ENCODE measurements around the gene PLPP1. TPM values are rescaled to one million over a fixed set of nuclear protein-coding genes. Genes with fewer than 3 reads are reported as not detected.
"Not testable (repeated sequence)": the region's sequence is repeated elsewhere in the genome, so short reads cannot be mapped to it uniquely, and the experiment has no call there.

PLPP1 gene
- total and polyA plus RNA-seq, 5 donors, result 79.8 to 150 (median 96.3) TPM

- H3K27ac ChIP-seq (ENCODE audit: low read length); H3K4me3 ChIP-seq (ENCODE audit: low read length); DNase-seq; intact Hi-C loops (cut with DNase I); H3K9me3 ChIP-seq (ENCODE audit: control insufficient read depth, low read length); H3K27me3 ChIP-seq (ENCODE audit: control insufficient read depth, insufficient read depth); ATAC-seq: not testable (repeated sequence)
- H3K4me1 ChIP-seq (ENCODE audit: control insufficient read depth, insufficient read depth, low read length), result peaks cover 20% of the 10 kb centered on the region
- WGBS, result 88% methylated on average over 6 of the region's 6 CpGs
Measured at GRCh38 chr5:55505711-55506110, 29.1 kb downstream of the PLPP1 start.

- H3K4me3 ChIP-seq (ENCODE audit: low read length); ATAC-seq; H3K9me3 ChIP-seq (ENCODE audit: control insufficient read depth, low read length); DNase-seq; H3K27me3 ChIP-seq (ENCODE audit: control insufficient read depth, insufficient read depth); intact Hi-C loops (cut with DNase I); H3K27ac ChIP-seq (ENCODE audit: low read length): not testable (repeated sequence)
- peaks cover 12% of the 10 kb centered on the region for H3K4me1 ChIP-seq (ENCODE audit: control insufficient read depth, insufficient read depth, low read length)
- 97% methylated on average over 7 of the region's 7 CpGs for WGBS
Measured at GRCh38 chr5:55503917-55504316, 30.8 kb downstream of the PLPP1 start.

GRCh38 chr5:55502759-55503158 lies 32.0 kb downstream of the PLPP1 start:
- WGBS, result 75% methylated on average over 3 of the region's 3 CpGs
- DNase-seq (no peak), ATAC-seq (no peak)
- H3K4me3 ChIP-seq (ENCODE audit: low read length), result no peak overlapping the region
- H3K9me3 ChIP-seq (ENCODE audit: control insufficient read depth, low read length), result no peaks in the 10 kb centered on the region
- H3K27ac ChIP-seq (ENCODE audit: low read length), result no peak overlapping the region
- H3K27me3 ChIP-seq (ENCODE audit: control insufficient read depth, insufficient read depth), result no peaks in the 10 kb centered on the region
- peaks cover 9% of the 10 kb centered on the region for H3K4me1 ChIP-seq (ENCODE audit: control insufficient read depth, insufficient read depth, low read length)
- intact Hi-C loops (cut with DNase I), result no loop called here

GRCh38 chr5:55498457-55498856 lies 36.3 kb downstream of the PLPP1 start:
- intact Hi-C loops (cut with DNase I), result no loop called here
- ATAC-seq, result no peak
- H3K4me1 ChIP-seq (ENCODE audit: control insufficient read depth, insufficient read depth, low read length), result peaks cover 13% of the 10 kb centered on the region

GRCh38 chr5:55497712-55498111 lies 37.1 kb downstream of the PLPP1 start:
- Histone ChIP-seq H3K27ac (ENCODE audit: low read length) (no peak overlapping the region), H3K9me3 (ENCODE audit: control insufficient read depth, low read length) (no peaks in the 10 kb centered on the region), H3K27me3 (ENCODE audit: control insufficient read depth, insufficient read depth) (no peaks in the 10 kb centered on the region), H3K4me3 (ENCODE audit: low read length) (no peak overlapping the region), H3K4me1 (ENCODE audit: control insufficient read depth, insufficient read depth, low read length) (peaks cover 13% of the 10 kb centered on the region)
- intact Hi-C loops (cut with DNase I), result no loop called here
- ATAC-seq (no peak), DNase-seq (no peak)

More at GRCh38 chr5:55498457-55498856, 36.3 kb downstream of the PLPP1 start:
- Histone ChIP-seq H3K4me3 (ENCODE audit: low read length) (no peak overlapping the region), H3K27ac (ENCODE audit: low read length) (no peak overlapping the region), H3K9me3 (ENCODE audit: control insufficient read depth, low read length) (no peaks in the 10 kb centered on the region), H3K27me3 (ENCODE audit: control insufficient read depth, insufficient read depth) (no peaks in the 10 kb centered on the region)
- DNase-seq, result no peak
- 57% methylated on average over 2 of the region's 2 CpGs for WGBS

- no peaks in the 10 kb centered on the region for H3K9me3 ChIP-seq (ENCODE audit: control insufficient read depth, low read length)
- no peaks in the 10 kb centered on the region for H3K27me3 ChIP-seq (ENCODE audit: control insufficient read depth, insufficient read depth)
- no peak for DNase-seq
- WGBS, result 87% methylated on average over 1 of the region's 1 CpG
- H3K27ac ChIP-seq (ENCODE audit: low read length), result no peak overlapping the region
- ATAC-seq, result no peak
- peaks cover 12% of the 10 kb centered on the region for H3K4me1 ChIP-seq (ENCODE audit: control insufficient read depth, insufficient read depth, low read length)
- no peak overlapping the region for H3K4me3 ChIP-seq (ENCODE audit: low read length)
- intact Hi-C loops (cut with DNase I), result no loop called here
Measured at GRCh38 chr5:55495216-55495615, 39.5 kb downstream of the PLPP1 start.

GRCh38 chr5:55492449-55492848 lies 42.3 kb downstream of the PLPP1 start:
- H3K4me1 ChIP-seq (ENCODE audit: control insufficient read depth, insufficient read depth, low read length), result peaks cover 8% of the 10 kb centered on the region
- no peak for ATAC-seq
- no peak for DNase-seq
- H3K27me3 ChIP-seq (ENCODE audit: control insufficient read depth, insufficient read depth), result no peaks in the 10 kb centered on the region
- intact Hi-C loops (cut with DNase I), result no loop called here
- 60% methylated on average over 2 of the region's 2 CpGs for WGBS
- no peaks in the 10 kb centered on the region for H3K9me3 ChIP-seq (ENCODE audit: control insufficient read depth, low read length)
- no peak overlapping the region for H3K4me3 ChIP-seq (ENCODE audit: low read length)
- no peak overlapping the region for H3K27ac ChIP-seq (ENCODE audit: low read length)

- WGBS, result 89% methylated on average over 3 of the region's 3 CpGs
- Histone ChIP-seq H3K27me3 (ENCODE audit: control insufficient read depth, insufficient read depth) (no peaks in the 10 kb centered on the region), H3K4me3 (ENCODE audit: low read length) (no peak overlapping the region), H3K4me1 (ENCODE audit: control insufficient read depth, insufficient read depth, low read length) (peaks cover 1% of the 10 kb centered on the region), H3K9me3 (ENCODE audit: control insufficient read depth, low read length) (no peaks in the 10 kb centered on the region), H3K27ac (ENCODE audit: low read length) (no peak overlapping the region)
- ATAC-seq (no peak), DNase-seq (no peak)
- intact Hi-C loops (cut with DNase I), result no loop called here
Measured at GRCh38 chr5:55485073-55485472, 49.7 kb downstream of the PLPP1 start.

- ATAC-seq, result no peak
- 97% methylated on average over 1 of the region's 1 CpG for WGBS
- DNase-seq, result no peak
- no peaks in the 10 kb centered on the region for H3K9me3 ChIP-seq (ENCODE audit: control insufficient read depth, low read length)
- H3K27me3 ChIP-seq (ENCODE audit: control insufficient read depth, insufficient read depth), result no peaks in the 10 kb centered on the region
- intact Hi-C loops (cut with DNase I), result no loop called here
- H3K4me1 ChIP-seq (ENCODE audit: control insufficient read depth, insufficient read depth, low read length), result peaks cover 1% of the 10 kb centered on the region
- H3K4me3 ChIP-seq (ENCODE audit: low read length), result no peak overlapping the region
- no peak overlapping the region for H3K27ac ChIP-seq (ENCODE audit: low read length)
Measured at GRCh38 chr5:55484531-55484930, 50.2 kb downstream of the PLPP1 start.

GRCh38 chr5:55483885-55484284 lies 50.9 kb downstream of the PLPP1 start:
- Histone ChIP-seq H3K9me3 (ENCODE audit: control insufficient read depth, low read length) (no peaks in the 10 kb centered on the region), H3K4me3 (ENCODE audit: low read length) (no peak overlapping the region), H3K4me1 (ENCODE audit: control insufficient read depth, insufficient read depth, low read length) (peaks cover 1% of the 10 kb centered on the region), H3K27ac (ENCODE audit: low read length) (no peak overlapping the region), H3K27me3 (ENCODE audit: control insufficient read depth, insufficient read depth) (no peaks in the 10 kb centered on the region)
- WGBS, result 86% methylated on average over 3 of the region's 3 CpGs
- DNase-seq (no peak), ATAC-seq (no peak)
- intact Hi-C loops (cut with DNase I), result no loop called here

- Histone ChIP-seq H3K27ac (ENCODE audit: low read length) (no peak overlapping the region), H3K4me1 (ENCODE audit: control insufficient read depth, insufficient read depth, low read length) (peaks cover 1% of the 10 kb centered on the region), H3K27me3 (ENCODE audit: control insufficient read depth, insufficient read depth) (no peaks in the 10 kb centered on the region), H3K4me3 (ENCODE audit: low read length) (no peak overlapping the region), H3K9me3 (ENCODE audit: control insufficient read depth, low read length) (no peaks in the 10 kb centered on the region)
- ATAC-seq (no peak), DNase-seq (no peak)
- 80% methylated on average over 3 of the region's 3 CpGs for WGBS
- intact Hi-C loops (cut with DNase I), result no loop called here
Measured at GRCh38 chr5:55481293-55481855, 53.4 kb downstream of the PLPP1 start.

- Histone ChIP-seq H3K27me3 (ENCODE audit: control insufficient read depth, insufficient read depth) (no peaks in the 10 kb centered on the region), H3K9me3 (ENCODE audit: control insufficient read depth, low read length) (no peaks in the 10 kb centered on the region), H3K4me3 (ENCODE audit: low read length) (no peak overlapping the region), H3K27ac (ENCODE audit: low read length) (no peak overlapping the region), H3K4me1 (ENCODE audit: control insufficient read depth, insufficient read depth, low read length) (peaks cover 1% of the 10 kb centered on the region)
- no peak for ATAC-seq
- DNase-seq, result no peak
- 83% methylated on average over 3 of the region's 3 CpGs for WGBS
- intact Hi-C loops (cut with DNase I), result no loop called here
Measured at GRCh38 chr5:55480781-55481180, 54.0 kb downstream of the PLPP1 start.

All from right cardiac atrium (tissue), 5 donors.